CD4-positive, CD25-positive, alpha-beta regulatory T cell (primary cell): ENCODE results near the gene UBE2I. TPM values are rescaled to one million over a fixed set of nuclear protein-coding genes. Genes with fewer than 3 reads are reported as not detected.

ENCODE experiments used
- ATAC-seq, 2 donors: fragments of 150-1000 bp; cut with Tn5 transposase; one replicate each; pipeline ENCODE4 v1.10.0; 2021; ENCODE audit warnings: low read depth in 2 of 2, moderate number of reproducible peaks in 2 of 2, moderate library complexity in 1 of 2
- DNase-seq, 3 donors: peaks; one replicate each; pipeline versions ENCODE4 v3.0.0 to v3.0.0-alpha.2; 2012 to 2022; ENCODE audit warnings: mixed read lengths in 1 of 3
- H3K27ac ChIP-seq: one replicate; pipeline ENCODE4 v1.7.0; 2013; ENCODE audit warnings: mild to moderate bottlenecking, low read length; ENCODE audit not compliant: insufficient read depth, poor library complexity, severe bottlenecking
- H3K27me3 ChIP-seq: one replicate; pipeline ENCODE4 v1.7.0; 2013; ENCODE audit warnings: low read length; ENCODE audit not compliant: control insufficient read depth, insufficient read depth
- H3K36me3 ChIP-seq: one replicate; pipeline ENCODE4 v1.7.0; 2013; ENCODE audit warnings: mild to moderate bottlenecking, low read length, moderate library complexity; ENCODE audit not compliant: control insufficient read depth, insufficient read depth
- H3K4me1 ChIP-seq: 2 replicates; pipeline ENCODE4 v1.7.0; 2013; ENCODE audit warnings: mild to moderate bottlenecking, low read length; ENCODE audit not compliant: insufficient read depth, control insufficient read depth, poor library complexity, severe bottlenecking
- H3K4me3 ChIP-seq: one replicate; pipeline ENCODE4 v1.7.0; 2013; ENCODE audit warnings: low read depth, mild to moderate bottlenecking, low read length, moderate library complexity
- H3K9me3 ChIP-seq, 2 experiments: 1 replicate in 1 of 2; 2 replicates in 1 of 2; pipeline ENCODE4 v1.7.0; 2013; ENCODE audit warnings: low read length in 2 of 2, mild to moderate bottlenecking in 1 of 2, moderate library complexity in 1 of 2; ENCODE audit not compliant: control insufficient read depth in 2 of 2
- H3K27ac Mint-ChIP-seq, 3 donors: one replicate each; pipeline ENCODE4 v1.8.0; 2020 to 2022; ENCODE audit warnings: mild to moderate bottlenecking in 3 of 3, mixed read lengths in 3 of 3, moderate library complexity in 2 of 3
- H3K27me3 Mint-ChIP-seq: one replicate; pipeline ENCODE4 v1.8.0; 2022; ENCODE audit warnings: mild to moderate bottlenecking, mixed read lengths
- H3K36me3 Mint-ChIP-seq: one replicate; pipeline ENCODE4 v1.8.0; 2020; ENCODE audit warnings: mixed read lengths
- H3K4me1 Mint-ChIP-seq, 4 donors: one replicate each; pipeline ENCODE4 v1.8.0; 2020 to 2022; ENCODE audit warnings: mixed read lengths in 4 of 4, mild to moderate bottlenecking in 1 of 4
- H3K4me3 Mint-ChIP-seq, 4 donors: one replicate each; pipeline ENCODE4 v1.8.0; 2020 to 2022; ENCODE audit warnings: mild to moderate bottlenecking in 4 of 4, mixed read lengths in 4 of 4, moderate library complexity in 3 of 4
- H3K9me3 Mint-ChIP-seq, 7 donors: one replicate each; pipeline ENCODE4 v1.8.0; 2020 to 2022; ENCODE audit warnings: mixed read lengths in 7 of 7, mild to moderate bottlenecking in 3 of 7, moderate library complexity in 2 of 7
- polyA plus RNA-seq, 4 donors: library from polyadenylated mRNA; unstranded; fragments of 300-500 nt; fragmentation: Illumina TruSeq; gene quantifications; one replicate each; pipeline ENCODE4 v1.2.3, GENCODE V29; 2021
- total RNA-seq: library from RNA; stranded (reverse); gene quantifications from one replicate; pipeline ENCODE4 v1.2.3, GENCODE V29; 2022

UBE2I gene
- total and polyA plus RNA-seq, 5 donors from 2014 or later = 75.5 to 205 (median 95.6) TPM

DNA sequence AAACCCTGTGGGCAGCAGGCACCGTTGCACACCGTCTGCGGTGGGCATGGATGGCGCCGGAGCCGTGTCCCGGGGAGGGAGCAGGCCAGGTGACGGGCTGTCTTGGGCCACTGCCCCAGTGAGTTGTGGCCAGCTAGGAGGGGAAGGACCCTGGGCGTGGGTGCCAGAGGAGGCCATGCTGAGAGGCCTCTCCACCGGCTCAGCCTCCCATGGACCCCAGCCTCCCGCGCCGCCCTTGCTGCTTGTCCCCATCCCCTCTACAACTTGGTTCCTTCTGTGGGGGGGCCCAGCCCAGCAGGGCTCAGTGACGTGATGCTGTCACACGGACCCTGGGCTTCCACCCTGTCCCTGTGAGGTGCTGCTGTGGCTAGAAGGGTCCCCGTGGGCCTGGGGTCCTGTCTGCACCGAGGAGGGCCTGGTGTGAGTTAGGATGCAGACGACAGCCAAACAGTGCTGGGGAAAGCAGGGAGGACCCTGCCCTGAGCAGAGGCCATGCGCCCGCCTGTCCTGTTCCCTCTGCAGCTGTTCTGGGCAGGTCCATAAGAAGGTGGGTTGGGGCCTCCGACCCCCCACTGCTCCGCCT lies 11.3 kb downstream of the UBE2I start:
- peaks cover 25% of the 10 kb centered on the region for H3K36me3 Mint-ChIP-seq
- Histone ChIP-seq H3K27ac (no peak overlapping the region), H3K4me3 (no peak overlapping the region), H3K4me1 (no peaks in the 10 kb centered on the region), H3K36me3 (peaks cover 80% of the 10 kb centered on the region), H3K9me3 (no peaks in the 10 kb centered on the region), H3K27me3 (no peaks in the 10 kb centered on the region)
- no peaks in the 10 kb centered on the region for H3K27me3 Mint-ChIP-seq
- DNase-seq (no peak), ATAC-seq (no peak)
- peaks cover 0 to 6% (median 3%) of the 10 kb centered on the region in 4 donors for H3K4me1 Mint-ChIP-seq
- H3K4me3 Mint-ChIP-seq = no peak overlapping the region
- H3K27ac Mint-ChIP-seq = no peak overlapping the region
- H3K9me3 Mint-ChIP-seq = no peaks in the 10 kb centered on the region

DNA sequence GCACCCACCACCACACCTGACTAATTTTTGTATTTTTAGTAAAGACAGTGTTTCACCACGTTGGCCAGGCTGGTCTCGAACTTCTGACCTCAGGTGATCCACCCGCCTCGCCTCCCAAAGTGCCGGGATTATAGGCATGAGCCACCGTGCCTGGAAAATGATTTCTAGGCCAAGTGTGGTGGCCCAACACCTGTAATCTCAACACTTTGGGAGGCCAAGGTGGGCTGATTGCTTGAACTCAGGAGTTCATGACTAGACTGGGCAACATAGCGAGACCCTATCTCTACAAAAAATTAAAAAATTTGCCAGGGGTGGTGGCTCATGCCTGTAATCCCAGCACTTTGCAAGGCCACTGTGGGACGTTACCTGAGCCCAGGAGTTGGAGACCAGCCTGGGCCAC lies 13.0 kb downstream of the UBE2I start:
- peaks cover 63% of the 10 kb centered on the region for H3K36me3 ChIP-seq
- Mint-ChIP-seq H3K9me3 (no peaks in the 10 kb centered on the region), H3K4me1 (peaks cover 0 to 6% (median 2%) of the 10 kb centered on the region in 4 donors), H3K4me3 (no peak overlapping the region), H3K36me3 (peaks cover 19% of the 10 kb centered on the region), H3K27me3 (no peaks in the 10 kb centered on the region), H3K27ac (no peak overlapping the region)
- no peak overlapping the region for H3K27ac ChIP-seq
- no peak overlapping the region for H3K4me3 ChIP-seq
- no peaks in the 10 kb centered on the region for H3K9me3 ChIP-seq
- no peak for DNase-seq
- no peaks in the 10 kb centered on the region for H3K4me1 ChIP-seq
- ATAC-seq = no peak
- H3K27me3 ChIP-seq = no peaks in the 10 kb centered on the region

DNA sequence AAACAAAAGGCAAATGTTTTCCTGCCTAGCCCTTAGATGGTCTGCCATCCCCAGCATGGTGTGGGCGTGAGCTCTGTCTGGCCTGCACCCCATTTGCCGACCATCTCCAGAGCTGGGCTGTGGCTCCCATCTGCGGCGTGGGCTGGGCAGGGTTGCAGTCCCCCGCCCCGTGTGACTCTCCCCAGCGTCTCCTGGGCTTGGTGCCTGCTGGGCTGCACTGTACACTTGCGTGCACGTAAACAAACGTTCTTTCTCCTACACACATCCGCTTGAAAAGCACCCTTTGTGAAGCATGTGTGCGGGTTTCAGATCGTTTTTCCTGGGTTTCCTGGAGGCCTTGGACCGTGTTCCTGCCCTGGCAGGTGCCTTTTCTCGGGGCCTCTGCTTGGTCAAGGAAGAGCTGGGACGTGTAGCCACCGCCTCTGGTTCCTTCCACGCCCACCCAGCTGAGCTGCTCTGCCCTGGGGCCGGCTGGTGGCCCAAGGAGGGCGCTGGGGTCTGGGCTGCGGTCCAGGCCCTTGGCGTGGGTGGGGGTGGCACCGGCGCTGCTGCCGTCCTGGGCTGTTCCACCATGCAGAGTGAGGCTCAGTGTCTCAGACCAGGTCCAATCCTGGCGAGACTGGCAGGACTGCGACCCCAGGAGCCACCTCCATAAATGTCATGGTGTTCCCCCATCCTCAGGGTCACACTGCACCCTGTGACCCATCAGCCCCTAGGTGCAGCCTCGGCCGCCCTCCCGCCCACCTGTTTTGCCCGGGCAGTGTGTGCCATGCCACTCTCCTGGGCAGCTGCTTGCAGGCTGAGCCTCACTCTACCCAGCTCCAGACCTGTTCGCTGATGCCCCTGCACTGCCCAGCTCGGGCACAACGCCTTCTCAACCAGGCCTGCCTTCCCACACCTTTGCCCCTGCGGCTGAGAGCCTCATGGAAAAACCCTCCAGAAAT lies 14.1 kb downstream of the UBE2I start:
- H3K36me3 Mint-ChIP-seq = peaks cover 8% of the 10 kb centered on the region
- no peak overlapping the region for H3K27ac Mint-ChIP-seq

DNA sequence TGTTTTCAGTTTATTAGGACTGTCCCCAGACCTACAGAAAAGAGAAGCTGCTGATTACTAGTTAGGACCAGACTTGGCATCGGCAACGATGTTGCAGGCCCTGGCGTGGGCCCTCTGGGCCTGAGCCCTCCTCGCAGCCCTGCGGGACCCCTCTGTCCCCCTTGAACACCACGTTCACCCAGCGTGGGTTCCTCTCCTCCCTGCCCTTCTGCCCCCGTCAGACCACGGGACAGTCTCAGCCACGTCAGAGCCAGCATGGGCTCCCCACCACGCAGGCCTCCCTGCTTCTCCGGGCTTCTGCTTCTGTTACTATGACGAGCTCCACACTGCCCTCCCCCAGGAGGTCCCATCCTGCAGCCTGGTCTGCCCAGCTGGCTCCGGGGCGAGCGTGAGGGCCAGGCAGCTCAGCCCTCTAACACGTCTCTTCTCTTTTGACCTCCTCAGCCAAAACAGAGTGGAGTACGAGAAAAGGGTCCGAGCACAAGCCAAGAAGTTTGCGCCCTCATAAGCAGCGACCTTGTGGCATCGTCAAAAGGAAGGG lies 14.9 kb downstream of the UBE2I start:
- no peak for ATAC-seq
- Mint-ChIP-seq H3K4me3 (no peak overlapping the region), H3K27ac (no peak overlapping the region), H3K27me3 (no peaks in the 10 kb centered on the region), H3K36me3 (peaks cover 5% of the 10 kb centered on the region), H3K4me1 (no peaks in the 10 kb centered on the region), H3K9me3 (no peaks in the 10 kb centered on the region)
- no peak overlapping the region for H3K4me3 ChIP-seq
- no peaks in the 10 kb centered on the region for H3K4me1 ChIP-seq
- H3K36me3 ChIP-seq = peaks cover 44% of the 10 kb centered on the region
- H3K9me3 ChIP-seq = no peaks in the 10 kb centered on the region
- no peak for DNase-seq
- H3K27ac ChIP-seq = no peak overlapping the region
- no peaks in the 10 kb centered on the region for H3K27me3 ChIP-seq

More for the DNA sequence above, 14.1 kb downstream of the UBE2I start:
- Mint-ChIP-seq H3K9me3 (no peaks in the 10 kb centered on the region), H3K4me1 (peaks cover 0 to 1% (median 0%) of the 10 kb centered on the region in 4 donors), H3K4me3 (no peak overlapping the region), H3K27me3 (no peaks in the 10 kb centered on the region)
- no peaks in the 10 kb centered on the region for H3K27me3 ChIP-seq
- H3K4me3 ChIP-seq = no peak overlapping the region
- H3K9me3 ChIP-seq = no peaks in the 10 kb centered on the region
- H3K27ac ChIP-seq = no peak overlapping the region
- DNase-seq (no peak), ATAC-seq (no peak)
- peaks cover 52% of the 10 kb centered on the region for H3K36me3 ChIP-seq
- no peaks in the 10 kb centered on the region for H3K4me1 ChIP-seq

DNA sequence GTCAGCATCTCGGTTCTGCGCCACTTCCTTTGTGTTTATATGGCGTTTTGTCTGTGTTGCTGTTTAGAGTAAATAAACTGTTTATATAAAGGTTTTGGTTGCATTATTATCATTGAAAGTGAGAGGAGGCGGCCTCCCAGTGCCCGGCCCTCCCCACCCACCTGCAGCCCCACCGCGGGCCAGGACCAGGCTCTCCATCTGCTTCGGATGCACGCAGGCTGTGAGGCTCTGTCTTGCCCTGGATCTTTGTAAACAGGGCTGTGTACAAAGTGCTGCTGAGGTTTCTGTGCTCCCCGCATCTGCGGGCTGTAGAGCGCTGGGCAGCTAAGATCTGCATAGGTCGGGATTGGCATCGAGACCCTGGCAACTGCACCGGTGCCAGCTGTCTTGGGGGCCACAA lies 15.8 kb downstream of the UBE2I start:
- no peaks in the 10 kb centered on the region for H3K9me3 Mint-ChIP-seq

DNA sequence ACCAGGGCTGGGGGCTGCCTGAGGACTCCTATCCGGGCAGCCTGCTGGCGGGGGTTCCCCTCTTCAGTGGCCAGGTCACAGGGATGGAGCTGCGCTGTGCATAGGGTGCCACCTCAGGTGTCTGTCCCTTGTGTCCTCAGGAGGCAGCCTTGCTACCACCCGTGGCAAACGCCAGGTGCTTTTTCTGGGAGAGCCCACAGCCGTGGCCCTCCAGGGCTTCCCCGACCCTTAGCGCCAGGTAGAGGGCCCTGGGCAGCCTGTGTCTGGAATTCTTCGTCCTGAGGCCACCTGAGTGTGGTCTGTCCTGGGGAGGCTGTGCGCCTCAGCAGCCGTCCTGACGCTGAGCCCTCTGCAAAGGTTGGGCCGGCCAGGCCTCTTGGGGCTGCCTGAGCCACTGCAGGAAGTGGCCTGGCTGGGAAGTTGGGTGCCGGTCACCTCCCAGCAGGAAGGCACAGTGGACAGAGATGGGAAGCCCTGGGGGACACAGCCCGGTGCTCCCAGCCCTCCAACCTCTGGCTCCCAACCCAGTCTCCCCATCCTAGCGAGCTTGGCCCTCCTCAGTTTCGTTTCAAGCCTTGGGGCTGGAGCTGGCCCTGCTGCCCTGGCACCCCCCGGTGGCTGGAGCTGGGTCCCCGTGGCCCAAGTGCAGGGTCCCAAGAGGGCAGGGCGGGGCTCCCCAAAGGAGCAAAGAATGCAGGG lies 16.4 kb downstream of the UBE2I start:
- no peak overlapping the region for H3K4me3 Mint-ChIP-seq
- H3K9me3 Mint-ChIP-seq = no peaks in the 10 kb centered on the region
- Histone ChIP-seq H3K9me3 (peaks cover 0 to 7% of the 10 kb centered on the region in 2 experiments), H3K4me1 (no peaks in the 10 kb centered on the region), H3K27me3 (no peaks in the 10 kb centered on the region), H3K36me3 (peaks cover 30% of the 10 kb centered on the region), H3K27ac (no peak overlapping the region), H3K4me3 (no peak overlapping the region)
- H3K4me1 Mint-ChIP-seq = no peaks in the 10 kb centered on the region
- H3K27me3 Mint-ChIP-seq = no peaks in the 10 kb centered on the region
- H3K27ac Mint-ChIP-seq = no peak overlapping the region
- H3K36me3 Mint-ChIP-seq = peaks cover 4% of the 10 kb centered on the region
- ATAC-seq = peak in 1 of 2 donors; percentile 8
- no peak for DNase-seq

More for the DNA sequence above, 15.8 kb downstream of the UBE2I start:
- Histone ChIP-seq H3K27ac (no peak overlapping the region), H3K36me3 (peaks cover 35% of the 10 kb centered on the region), H3K9me3 (peaks cover 0 to 3% of the 10 kb centered on the region in 2 experiments), H3K4me3 (no peak overlapping the region), H3K27me3 (no peaks in the 10 kb centered on the region), H3K4me1 (no peaks in the 10 kb centered on the region)
- no peak for DNase-seq
- H3K4me3 Mint-ChIP-seq = no peak overlapping the region
- H3K36me3 Mint-ChIP-seq = peaks cover 4% of the 10 kb centered on the region
- H3K4me1 Mint-ChIP-seq = no peaks in the 10 kb centered on the region
- no peak overlapping the region for H3K27ac Mint-ChIP-seq
- ATAC-seq = no peak
- no peaks in the 10 kb centered on the region for H3K27me3 Mint-ChIP-seq

DNA sequence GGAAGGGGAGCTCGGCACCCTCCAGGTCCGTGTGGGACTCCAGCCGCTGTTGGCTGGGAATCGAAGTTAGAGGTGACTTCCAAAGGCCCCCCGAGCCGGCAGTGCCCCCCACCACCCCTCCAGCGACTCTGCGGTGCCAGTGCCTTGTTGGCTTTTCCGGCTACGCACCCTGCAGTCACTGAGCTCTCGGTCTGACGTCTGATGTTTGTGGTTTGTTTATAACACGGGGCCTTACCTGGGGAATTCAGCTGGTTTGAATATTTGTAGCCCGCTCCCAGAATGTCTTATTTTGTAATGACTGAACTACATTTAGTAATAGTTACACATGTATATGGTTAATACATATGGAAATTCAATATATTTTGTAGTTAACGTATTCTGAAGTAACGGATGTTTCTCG lies 17.0 kb downstream of the UBE2I start:
- H3K9me3 Mint-ChIP-seq = no peaks in the 10 kb centered on the region
- H3K4me3 Mint-ChIP-seq = no peak overlapping the region
- no peak for ATAC-seq
- peaks cover 27% of the 10 kb centered on the region for H3K36me3 ChIP-seq
- no peak overlapping the region for H3K27ac Mint-ChIP-seq
- peaks cover 0 to 3% (median under 1%) of the 10 kb centered on the region in 4 donors for H3K4me1 Mint-ChIP-seq
- peaks cover 0 to 7% of the 10 kb centered on the region in 2 experiments for H3K9me3 ChIP-seq
- no peak overlapping the region for H3K4me3 ChIP-seq
- no peak overlapping the region for H3K27ac ChIP-seq
- peaks cover under 1% of the 10 kb centered on the region for H3K27me3 Mint-ChIP-seq
- no peak for DNase-seq
- peaks cover 4% of the 10 kb centered on the region for H3K4me1 ChIP-seq
- H3K27me3 ChIP-seq = no peaks in the 10 kb centered on the region
- peaks cover 4% of the 10 kb centered on the region for H3K36me3 Mint-ChIP-seq
